Measurements from ENCODE around the gene PLEKHG4.

PLEKHG4 gene

GRCh38 chr16:67237396-67238277 is 41.7 kb upstream of the PLEKHG4 start:
- 0 out of 2 replicates have a peak, but pooled peaks cover 2% of the 10 kb centered on the region for H4K20me1 ChIP-seq (ENCODE audit: insufficient read depth, low read length)
- H3K27me3 ChIP-seq (ENCODE audit: low read depth, low read length) = no peaks in the 10 kb centered on the region
- H3K4me2 ChIP-seq (ENCODE audit: low read length) = no peak overlapping the region
- H3K79me2 ChIP-seq (ENCODE audit: low read length) = 0 out of 2 replicates have a peak, but pooled peaks cover 4% of the 10 kb centered on the region
- no peak overlapping the region for H3K9ac ChIP-seq (ENCODE audit: low read length)
- no peaks in the 10 kb centered on the region for H3K9me3 ChIP-seq (ENCODE audit: insufficient read depth, low read length)
- no peak overlapping the region for H3K4me3 ChIP-seq (ENCODE audit: low read length)
- H3K27ac ChIP-seq (ENCODE audit: low read length) = no peak overlapping the region
- H3K36me3 ChIP-seq (replicated peaks; ENCODE audit: low read depth, low read length) = peaks cover 32% of the 10 kb centered on the region
- no peak for TF ChIP-seq CTCF (IDR thresholded peaks at IDR 0.05; ENCODE audit: low read depth, low read length)
- no peaks in the 10 kb centered on the region for H3K4me1 ChIP-seq (ENCODE audit: low read length)
- H2AFZ ChIP-seq (ENCODE audit: low read depth, low read length) = no peak overlapping the region

- 0 out of 2 replicates have a peak, but pooled peaks cover 4% of the 10 kb centered on the region for H3K79me2 ChIP-seq (ENCODE audit: low read length)
- H3K9me3 ChIP-seq (ENCODE audit: insufficient read depth, low read length) = no peaks in the 10 kb centered on the region
- TF ChIP-seq CTCF (IDR thresholded peaks at IDR 0.05; ENCODE audit: low read depth, low read length) (no peak), EZH2phosphoT487 (IDR thresholded peaks at IDR 0.05; ENCODE audit: low read depth) (no peak)
- peaks cover 31% of the 10 kb centered on the region for H3K36me3 ChIP-seq (replicated peaks; ENCODE audit: low read depth, low read length)
- no peaks in the 10 kb centered on the region for H3K4me1 ChIP-seq (ENCODE audit: low read length)
- 0 out of 2 replicates have a peak, but pooled peaks cover 2% of the 10 kb centered on the region for H4K20me1 ChIP-seq (ENCODE audit: insufficient read depth, low read length)
- H3K27ac ChIP-seq (ENCODE audit: low read length) = no peak overlapping the region
- H3K9ac ChIP-seq (ENCODE audit: low read length) = no peak overlapping the region
- no peak overlapping the region for H3K4me3 ChIP-seq (ENCODE audit: low read length)
- H2AFZ ChIP-seq (ENCODE audit: low read depth, low read length) = no peak overlapping the region
- no peak overlapping the region for H3K4me2 ChIP-seq (ENCODE audit: low read length)
- no peaks in the 10 kb centered on the region for H3K27me3 ChIP-seq (ENCODE audit: low read depth, low read length)
Observed at GRCh38 chr16:67238278-67238575, 41.1 kb upstream of the PLEKHG4 start.

DNA sequence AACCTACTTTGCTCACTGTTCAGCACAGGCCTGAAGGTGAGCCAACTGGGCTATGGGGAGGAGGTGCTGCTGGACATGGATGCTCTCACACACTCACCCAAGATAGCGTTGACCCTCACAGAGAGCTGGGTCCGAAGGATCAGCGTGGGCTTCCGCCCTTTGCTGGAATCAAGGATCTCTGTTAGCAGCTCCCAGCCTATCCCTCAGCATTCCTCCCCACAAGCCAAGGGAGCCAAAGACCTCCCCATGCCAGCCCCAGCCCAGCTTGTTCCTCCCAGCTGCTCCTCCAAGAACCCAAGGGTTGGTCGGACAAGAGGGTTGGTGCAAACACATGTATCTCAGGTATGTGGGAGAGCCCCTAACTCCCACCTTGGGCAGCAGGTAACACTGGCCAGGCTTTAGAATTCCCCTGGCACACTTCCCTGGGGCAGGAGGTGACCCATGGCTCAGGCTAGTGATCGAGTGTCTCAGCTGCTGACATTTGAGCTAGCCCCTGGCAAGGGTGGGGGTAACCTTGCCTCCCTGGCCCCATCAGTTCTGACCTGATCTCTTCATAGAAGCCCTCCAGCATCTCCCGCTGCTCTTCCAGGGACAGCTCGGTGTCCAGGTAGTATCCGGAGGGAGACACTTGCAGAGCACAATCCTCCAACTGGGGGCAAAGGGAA is 40.4 kb upstream of the PLEKHG4 start:
- Histone ChIP-seq H2AFZ (ENCODE audit: low read depth, low read length) (no peak overlapping the region), H3K9ac (ENCODE audit: low read length) (no peak overlapping the region), H4K20me1 (ENCODE audit: insufficient read depth, low read length) (0 out of 2 replicates have a peak, but pooled peaks cover 2% of the 10 kb centered on the region), H3K4me3 (ENCODE audit: low read length) (no peak overlapping the region), H3K27ac (ENCODE audit: low read length) (no peak overlapping the region), H3K79me2 (ENCODE audit: low read length) (peaks cover 10% of the 10 kb centered on the region), H3K27me3 (ENCODE audit: low read depth, low read length) (no peaks in the 10 kb centered on the region), H3K4me1 (ENCODE audit: low read length) (peaks cover 6% of the 10 kb centered on the region), H3K9me3 (ENCODE audit: insufficient read depth, low read length) (no peaks in the 10 kb centered on the region), H3K4me2 (ENCODE audit: low read length) (no peak overlapping the region), H3K36me3 (replicated peaks; ENCODE audit: low read depth, low read length) (peaks cover 27% of the 10 kb centered on the region)
- TF ChIP-seq EZH2phosphoT487 (IDR thresholded peaks at IDR 0.05; ENCODE audit: low read depth) = no peak
- TF ChIP-seq CTCF (IDR thresholded peaks at IDR 0.05; ENCODE audit: low read depth, low read length) = no peak

DNA sequence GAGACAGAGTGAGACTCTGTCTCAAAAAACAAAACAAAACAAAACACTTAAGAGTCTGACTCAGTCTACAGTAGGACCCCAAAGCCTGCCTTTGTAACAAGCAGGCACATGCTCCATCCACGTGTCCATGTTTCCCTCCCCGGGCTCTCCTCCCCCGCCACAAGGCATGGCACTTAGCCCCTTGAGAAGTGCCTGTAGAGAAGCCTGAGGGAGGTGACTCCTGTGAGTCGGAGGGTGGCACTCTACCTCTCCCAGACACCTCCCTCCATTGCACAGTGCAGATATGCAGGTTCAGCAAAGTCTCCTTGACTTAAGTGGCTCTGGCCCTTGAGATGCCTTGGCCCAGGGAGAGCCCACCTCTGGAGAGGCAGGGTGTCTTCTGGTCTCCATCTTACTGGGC is 38.8 kb upstream of the PLEKHG4 start:
- Histone ChIP-seq H2AFZ (ENCODE audit: low read depth, low read length) (no peak overlapping the region), H3K9ac (ENCODE audit: low read length) (no peak overlapping the region), H4K20me1 (ENCODE audit: insufficient read depth, low read length) (0 out of 2 replicates have a peak, but pooled peaks cover 2% of the 10 kb centered on the region), H3K4me2 (ENCODE audit: low read length) (no peak overlapping the region), H3K4me1 (ENCODE audit: low read length) (peaks cover 21% of the 10 kb centered on the region), H3K27me3 (ENCODE audit: low read depth, low read length) (no peaks in the 10 kb centered on the region), H3K27ac (ENCODE audit: low read length) (no peak overlapping the region), H3K9me3 (ENCODE audit: insufficient read depth, low read length) (no peaks in the 10 kb centered on the region), H3K79me2 (ENCODE audit: low read length) (peaks cover 13% of the 10 kb centered on the region), H3K36me3 (replicated peaks; ENCODE audit: low read depth, low read length) (peaks cover 27% of the 10 kb centered on the region), H3K4me3 (ENCODE audit: low read length) (no peak overlapping the region)
- TF ChIP-seq EZH2phosphoT487 (IDR thresholded peaks at IDR 0.05; ENCODE audit: low read depth) (no peak), CTCF (IDR thresholded peaks at IDR 0.05; ENCODE audit: low read depth, low read length) (no peak)

Measured in OCI-LY3 (cell line).